A673 (cell line): ENCODE measurements around the gene CCDC85C. TPM values are rescaled to one million over a fixed set of nuclear protein-coding genes. Genes with fewer than 3 reads are reported as not detected.

Source experiments
- BruUV-seq: library from RNA; stranded (reverse); fragments of 400-500 nt; replicated peaks from 2 replicates; lab custom pipeline; 2021; lab: Mats Ljungman, UMichigan
- CTCF ChIA-PET: fragments of 300-600 bp; sonication (Branson Sonifier 250); formaldehyde crosslinking; loops from one replicate; lab custom pipeline; 2022; ENCODE audit warnings: antibody characterized with exemption; lab: Charles Lee
- POLR2A ChIA-PET: fragments of 300-600 bp; sonication (Branson Sonifier 250); formaldehyde crosslinking; loops from one replicate; lab custom pipeline; 2022; ENCODE audit warnings: antibody characterized with exemption; ENCODE audit not compliant: low non-redundant PET; lab: Charles Lee
- DNase-seq: peaks from one replicate; pipeline ENCODE4 v3.0.0-alpha.2; 2015; ENCODE audit warnings: low spot score
- H3K27ac ChIP-seq: fragments of 200-600 bp; sonication (generic); 2 replicates; pipeline ENCODE4 v1.5.1; 2016; ENCODE audit warnings: mixed run types, low read depth, mild to moderate bottlenecking, mixed read lengths, antibody characterized with exemption, low read length; ENCODE audit not compliant: poor library complexity, severe bottlenecking
- H3K27me3 ChIP-seq: fragments of 200-600 bp; sonication (generic); replicated peaks from 2 replicates; pipeline ENCODE4 v1.6.1; 2017; ENCODE audit warnings: mixed run types, low read depth, mild to moderate bottlenecking, mixed read lengths, antibody characterized with exemption, low read length; ENCODE audit not compliant: insufficient read depth, poor library complexity
- H3K36me3 ChIP-seq: fragments of 200-600 bp; sonication (generic); 2 replicates; pipeline ENCODE4 v1.6.1; 2016; ENCODE audit warnings: mixed run types, mild to moderate bottlenecking, mixed read lengths, antibody characterized with exemption, low read length; ENCODE audit not compliant: insufficient read depth, poor library complexity, severe bottlenecking
- H3K4me1 ChIP-seq: fragments of 200-600 bp; sonication (generic); 2 replicates; pipeline ENCODE4 v1.6.1; 2017; ENCODE audit warnings: mixed run types, mild to moderate bottlenecking, mixed read lengths, antibody characterized with exemption, low read length; ENCODE audit not compliant: insufficient read depth, poor library complexity, severe bottlenecking
- H3K4me3 ChIP-seq: fragments of 200-600 bp; sonication (generic); 2 replicates; pipeline ENCODE4 v1.5.1; 2016; ENCODE audit warnings: low read depth, mixed run types, mild to moderate bottlenecking, mixed read lengths, low read length; ENCODE audit not compliant: poor library complexity, severe bottlenecking
- H3K9me3 ChIP-seq: fragments of 200-600 bp; sonication (generic); 2 replicates; pipeline ENCODE4 v1.6.1; 2016; ENCODE audit warnings: mixed run types, low read depth, mild to moderate bottlenecking, mixed read lengths, antibody characterized with exemption, low read length; ENCODE audit not compliant: poor library complexity, severe bottlenecking
- EZH2 ChIP-seq: fragments of 200-600 bp; sonication (generic); IDR thresholded peaks from 2 replicates; pipeline ENCODE4 v1.6.1; 2017; ENCODE audit warnings: borderline replicate concordance, low read depth, mild to moderate bottlenecking, mixed read lengths, antibody characterized with exemption, low read length; ENCODE audit not compliant: poor library complexity, severe bottlenecking
- intact Hi-C: fragments of 100-400 bp; cut with micrococcal nuclease; formaldehyde crosslinking; loops from one replicate; pipeline ENCODE4 v1.10.0; 2022; ENCODE audit not compliant: unreplicated experiment
- total RNA-seq: library from RNA; stranded (reverse); gene quantifications from 2 replicates; pipeline ENCODE4 v1.2.3, GENCODE V29; 2021
- TF ChIP-seq, protein P1 (sequence below): fragments of 300-800, 200-600 bp; sonication (generic); conservative IDR thresholded peaks from 2 replicates; pipeline ENCODE4 v1.5.1; 2017; ENCODE audit warnings: low read depth, mild to moderate bottlenecking, antibody characterized with exemption, low read length, moderate library complexity, mixed read lengths

The CCDC85C gene
- total RNA-seq, 1 experiment from 2014 or later: 24.6 TPM

DNA sequence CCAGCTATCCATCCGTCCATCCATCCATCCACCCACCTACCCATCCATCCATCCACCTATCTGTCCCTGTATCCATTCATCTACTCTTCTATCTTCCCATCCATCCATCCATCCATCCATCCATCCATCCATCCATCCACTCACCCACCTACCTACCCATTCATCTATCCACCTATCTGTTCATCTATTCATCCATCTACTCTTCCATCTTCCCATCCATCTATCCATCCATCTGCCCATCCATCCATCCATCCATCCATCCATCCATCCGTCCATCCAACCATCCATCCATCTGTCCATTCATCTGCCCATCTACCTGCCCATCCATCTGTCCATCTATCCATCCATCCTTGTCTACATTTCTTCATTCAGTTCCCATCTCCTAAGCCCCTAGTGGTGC lies 23.1 kb upstream of the CCDC85C start:
- no TSS peak for BruUV-seq
- Histone ChIP-seq H3K27ac (no peak overlapping the region), H3K4me1 (peaks cover 5% of the 10 kb centered on the region), H3K36me3 (no peaks in the 10 kb centered on the region), H3K4me3 (no peak overlapping the region), H3K9me3 (no peaks in the 10 kb centered on the region), H3K27me3 (no peaks in the 10 kb centered on the region)
- no peak for DNase-seq
- POLR2A ChIA-PET: no interaction called here
- intact Hi-C loops: loop anchor here (10.0 kb wide), 1 partner anchor 232 kb away; no protein-coding TSS in a partner anchor
- TF ChIP-seq EZH2: no peak
- TF ChIP-seq, protein P1, sequence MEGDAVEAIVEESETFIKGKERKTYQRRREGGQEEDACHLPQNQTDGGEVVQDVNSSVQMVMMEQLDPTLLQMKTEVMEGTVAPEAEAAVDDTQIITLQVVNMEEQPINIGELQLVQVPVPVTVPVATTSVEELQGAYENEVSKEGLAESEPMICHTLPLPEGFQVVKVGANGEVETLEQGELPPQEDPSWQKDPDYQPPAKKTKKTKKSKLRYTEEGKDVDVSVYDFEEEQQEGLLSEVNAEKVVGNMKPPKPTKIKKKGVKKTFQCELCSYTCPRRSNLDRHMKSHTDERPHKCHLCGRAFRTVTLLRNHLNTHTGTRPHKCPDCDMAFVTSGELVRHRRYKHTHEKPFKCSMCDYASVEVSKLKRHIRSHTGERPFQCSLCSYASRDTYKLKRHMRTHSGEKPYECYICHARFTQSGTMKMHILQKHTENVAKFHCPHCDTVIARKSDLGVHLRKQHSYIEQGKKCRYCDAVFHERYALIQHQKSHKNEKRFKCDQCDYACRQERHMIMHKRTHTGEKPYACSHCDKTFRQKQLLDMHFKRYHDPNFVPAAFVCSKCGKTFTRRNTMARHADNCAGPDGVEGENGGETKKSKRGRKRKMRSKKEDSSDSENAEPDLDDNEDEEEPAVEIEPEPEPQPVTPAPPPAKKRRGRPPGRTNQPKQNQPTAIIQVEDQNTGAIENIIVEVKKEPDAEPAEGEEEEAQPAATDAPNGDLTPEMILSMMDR: no peak
- CTCF ChIA-PET: no interaction called here

GRCh38 chr14:99626041-99626648 lies 22.1 kb upstream of the CCDC85C start:
- no peak overlapping the region for H3K27ac ChIP-seq
- CTCF ChIA-PET: no interaction called here
- H3K4me3 ChIP-seq: no peak overlapping the region
- no peaks in the 10 kb centered on the region for H3K27me3 ChIP-seq
- DNase-seq: no peak
- POLR2A ChIA-PET: no interaction called here
- no peaks in the 10 kb centered on the region for H3K9me3 ChIP-seq
- no peaks in the 10 kb centered on the region for H3K36me3 ChIP-seq
- BruUV-seq: no TSS peak
- intact Hi-C loops: loop anchor here (10.0 kb wide), 1 partner anchor 231 kb away; no protein-coding TSS in a partner anchor
- TF ChIP-seq, protein P1: no peak
- no peak for TF ChIP-seq EZH2
- H3K4me1 ChIP-seq: peaks cover 5% of the 10 kb centered on the region

DNA sequence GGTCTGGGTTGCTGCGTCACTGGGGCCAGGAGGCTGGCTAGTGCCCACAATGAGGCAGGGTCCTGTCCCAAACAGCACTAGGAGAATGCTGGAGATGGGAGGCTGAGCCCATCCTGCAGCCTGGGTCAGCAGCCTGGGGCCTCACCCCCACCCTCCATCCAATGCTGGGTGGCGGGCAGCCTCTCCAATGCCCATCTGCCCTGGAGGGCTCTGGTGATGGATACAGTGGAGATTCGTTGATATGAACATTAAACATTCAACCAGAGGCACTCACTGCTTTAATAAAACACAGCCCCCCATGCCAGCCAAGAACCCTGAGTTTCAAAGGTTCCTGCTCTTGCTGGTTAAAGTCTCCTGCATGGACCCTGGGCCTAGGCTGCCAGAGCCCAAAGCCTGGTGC lies 21.5 kb upstream of the CCDC85C start:
- CTCF ChIA-PET: no interaction called here
- Histone ChIP-seq H3K4me1 (peaks cover 5% of the 10 kb centered on the region), H3K36me3 (no peaks in the 10 kb centered on the region), H3K9me3 (no peaks in the 10 kb centered on the region), H3K27me3 (no peaks in the 10 kb centered on the region), H3K27ac (no peak overlapping the region), H3K4me3 (no peak overlapping the region)
- intact Hi-C loops: loop anchor here (10.0 kb wide), 1 partner anchor 231 kb away; no protein-coding TSS in a partner anchor
- POLR2A ChIA-PET: no interaction called here
- DNase-seq: no peak
- TF ChIP-seq, protein P1: no peak
- no peak for TF ChIP-seq EZH2
- BruUV-seq: no TSS peak
